ENCODE results near the gene TENT5C.

The TENT5C gene

GRCh38 chr1:117658676-117659075 is 52.8 kb downstream of the TENT5C start (continued):
- TF ChIP-seq PATZ1 (CRISPR knock-in tag; IDR thresholded peaks at IDR 0.05; ENCODE audit: borderline replicate concordance) (no peak), TOX (CRISPR knock-in tag; IDR thresholded peaks at IDR 0.05; ENCODE audit: borderline replicate concordance) (no peak)

- TF ChIP-seq SNAI2 (CRISPR knock-in tag; IDR thresholded peaks at IDR 0.05) = no peak
- no peak for TF ChIP-seq ZFP30 (CRISPR knock-in tag; IDR thresholded peaks at IDR 0.05)
- no peak for TF ChIP-seq ARNTL (CRISPR knock-in tag; IDR thresholded peaks at IDR 0.05; ENCODE audit: borderline replicate concordance, low read depth)
- no peak for TF ChIP-seq CSDC2 (CRISPR knock-in tag; IDR thresholded peaks at IDR 0.05)
- no peak for TF ChIP-seq ZNF8 (CRISPR knock-in tag; IDR thresholded peaks at IDR 0.05)
- no peak for TF ChIP-seq ZNF70 (CRISPR knock-in tag; IDR thresholded peaks at IDR 0.05)
- TF ChIP-seq TOX (CRISPR knock-in tag; IDR thresholded peaks at IDR 0.05; ENCODE audit: borderline replicate concordance) = no peak
- no peak for TF ChIP-seq TSHZ2 (CRISPR knock-in tag; IDR thresholded peaks at IDR 0.05)
- TF ChIP-seq OSR1 (CRISPR knock-in tag; IDR thresholded peaks at IDR 0.05) = no peak
- TF ChIP-seq ZFP3 (CRISPR knock-in tag; IDR thresholded peaks at IDR 0.05) = no peak
- no peak for TF ChIP-seq ZC3H10 (CRISPR knock-in tag; IDR thresholded peaks at IDR 0.05)
- TF ChIP-seq PATZ1 (CRISPR knock-in tag; IDR thresholded peaks at IDR 0.05; ENCODE audit: borderline replicate concordance) = no peak
- no peak for TF ChIP-seq ISL1 (CRISPR knock-in tag; IDR thresholded peaks at IDR 0.05)
- TF ChIP-seq PPARA (CRISPR knock-in tag; IDR thresholded peaks at IDR 0.05; ENCODE audit: borderline replicate concordance) = no peak
- no peak for TF ChIP-seq RARB (CRISPR knock-in tag; IDR thresholded peaks at IDR 0.05)
- TF ChIP-seq CSRNP3 (CRISPR knock-in tag; IDR thresholded peaks at IDR 0.05) = no peak
- TF ChIP-seq CREB5 (CRISPR knock-in tag; IDR thresholded peaks at IDR 0.05; ENCODE audit: low read depth) = no peak
- ATAC-seq = no peak
Measured at GRCh38 chr1:117659550-117660270, 53.9 kb downstream of the TENT5C start.

GRCh38 chr1:117660271-117660965 is 54.6 kb downstream of the TENT5C start:
- no peak for TF ChIP-seq ESRRG (CRISPR knock-in tag; IDR thresholded peaks at IDR 0.05)
- no peak for TF ChIP-seq BACH2 (CRISPR knock-in tag; IDR thresholded peaks at IDR 0.05; ENCODE audit: borderline replicate concordance)
- no peak for TF ChIP-seq ZFP30 (CRISPR knock-in tag; IDR thresholded peaks at IDR 0.05)
- no peak for TF ChIP-seq ZNF8 (CRISPR knock-in tag; IDR thresholded peaks at IDR 0.05)
- TF ChIP-seq RARB (CRISPR knock-in tag; IDR thresholded peaks at IDR 0.05) = no peak
- no peak for TF ChIP-seq TOX (CRISPR knock-in tag; IDR thresholded peaks at IDR 0.05; ENCODE audit: borderline replicate concordance)
- TF ChIP-seq ZFP3 (CRISPR knock-in tag; IDR thresholded peaks at IDR 0.05) = no peak
- TF ChIP-seq OSR1 (CRISPR knock-in tag; IDR thresholded peaks at IDR 0.05) = no peak
- no peak for TF ChIP-seq ISL1 (CRISPR knock-in tag; IDR thresholded peaks at IDR 0.05)
- TF ChIP-seq CSDC2 (CRISPR knock-in tag; IDR thresholded peaks at IDR 0.05) = no peak
- TF ChIP-seq PPARA (CRISPR knock-in tag; IDR thresholded peaks at IDR 0.05; ENCODE audit: borderline replicate concordance) = no peak
- no peak for TF ChIP-seq ZNF565 (CRISPR knock-in tag; conservative IDR thresholded peaks at IDR 0.05; ENCODE audit: low read depth)
- no peak for ATAC-seq

Measured in SK-N-SH treated with all-trans-retinoic acid at 6 μM for 48 hours (cell line).